Astrocyte (in vitro differentiated cells and primary cell): Measurements from ENCODE around the gene RCE1. TPM values are rescaled to one million over a fixed set of nuclear protein-coding genes. Genes with fewer than 3 reads are reported as not detected.
A peak's percentile ranks its signal among the peaks of the same experiment; 100 is the strongest.

Experiments
- DNase-seq: peaks from one replicate; pipeline ENCODE4 v3.0.0-alpha.2; 2010; ENCODE audit warnings: low read depth
- FAIRE-seq: peaks from 2 replicates; lab custom pipeline; 2011; peaks lifted over from hg19 to GRCh38; lab: Jason Lieb, UNC
- H2AFZ ChIP-seq: 2 replicates; pipeline ENCODE4 v1.6.0; 2012; ENCODE audit warnings: low read depth, low read length, inconsistent platforms
- H3K27ac ChIP-seq: 2 replicates; pipeline ENCODE4 v1.5.1; 2011; ENCODE audit warnings: low read depth, low read length, inconsistent platforms
- H3K27me3 ChIP-seq: 2 replicates; pipeline ENCODE4 v1.6.0; 2011; ENCODE audit warnings: low read length, inconsistent platforms; ENCODE audit not compliant: insufficient read depth
- H3K36me3 ChIP-seq: 2 replicates; pipeline ENCODE4 v1.5.1; 2011; ENCODE audit warnings: low read length, inconsistent platforms; ENCODE audit not compliant: insufficient read depth
- H3K4me1 ChIP-seq: 2 replicates; pipeline ENCODE4 v1.5.1; 2011; ENCODE audit warnings: low read length, inconsistent platforms; ENCODE audit not compliant: insufficient read depth
- H3K4me2 ChIP-seq: 2 replicates; pipeline ENCODE4 v1.6.0; 2012; ENCODE audit warnings: low read length, inconsistent platforms
- H3K4me3 ChIP-seq: 2 replicates; pipeline ENCODE4 v1.5.1; 2011; ENCODE audit warnings: low read depth, mild to moderate bottlenecking, low read length, inconsistent platforms; ENCODE audit not compliant: insufficient read depth
- H3K79me2 ChIP-seq: 2 replicates; pipeline ENCODE4 v1.6.0; 2012; ENCODE audit warnings: mild to moderate bottlenecking, low read length, inconsistent platforms; ENCODE audit not compliant: insufficient read depth
- H3K9ac ChIP-seq: 2 replicates; pipeline ENCODE4 v1.6.0; 2012; ENCODE audit warnings: mild to moderate bottlenecking, low read length, inconsistent platforms
- H3K9me3 ChIP-seq: 2 replicates; pipeline ENCODE4 v1.5.1; 2012; ENCODE audit warnings: low read depth, mild to moderate bottlenecking, low read length, inconsistent platforms; ENCODE audit not compliant: insufficient read depth
- H4K20me1 ChIP-seq: 2 replicates; pipeline ENCODE4 v1.6.0; 2012; ENCODE audit warnings: low read length, inconsistent platforms; ENCODE audit not compliant: insufficient read depth
- H3K27ac Mint-ChIP-seq: one replicate; pipeline ENCODE4 v1.8.0; 2021; ENCODE audit warnings: mild to moderate bottlenecking, mixed read lengths; ENCODE audit not compliant: unreplicated experiment
- H3K27me3 Mint-ChIP-seq: one replicate; pipeline ENCODE4 v1.8.0; 2021; ENCODE audit warnings: low read depth, mixed read lengths; ENCODE audit not compliant: unreplicated experiment
- H3K36me3 Mint-ChIP-seq: one replicate; pipeline ENCODE4 v1.8.0; 2021; ENCODE audit warnings: low read depth, mixed read lengths; ENCODE audit not compliant: unreplicated experiment
- H3K4me1 Mint-ChIP-seq: one replicate; pipeline ENCODE4 v1.8.0; 2021; ENCODE audit warnings: low read depth, mixed read lengths; ENCODE audit not compliant: unreplicated experiment
- H3K4me3 Mint-ChIP-seq: one replicate; pipeline ENCODE4 v1.8.0; 2021; ENCODE audit warnings: mild to moderate bottlenecking, moderate library complexity, mixed read lengths; ENCODE audit not compliant: unreplicated experiment
- H3K9me3 Mint-ChIP-seq: one replicate; pipeline ENCODE4 v1.8.0; 2021; ENCODE audit warnings: mild to moderate bottlenecking, mixed read lengths; ENCODE audit not compliant: unreplicated experiment
- CTCF ChIP-seq: IDR thresholded peaks from 2 replicates; pipeline ENCODE4 v1.5.1; 2011; ENCODE audit warnings: low read depth, mild to moderate bottlenecking, inconsistent platforms, low read length, moderate library complexity; ENCODE audit not compliant: insufficient read depth
- EZH2 ChIP-seq: IDR thresholded peaks from 2 replicates; pipeline ENCODE4 v1.6.1; 2012; ENCODE audit warnings: mild to moderate bottlenecking, low read length, inconsistent platforms; ENCODE audit not compliant: insufficient read depth
- total RNA-seq: library from RNA; stranded (reverse); gene quantifications from 2 replicates; pipeline ENCODE4 v1.2.1, GENCODE V29; 2021

Gene RCE1
- total RNA-seq, 1 donor from 2014 or later = 19.8 TPM

GRCh38 chr11:66881927-66882452 lies 38.7 kb downstream of the RCE1 start:
- Histone ChIP-seq H3K27me3 (no peaks in the 10 kb centered on the region), H3K36me3 (no peaks in the 10 kb centered on the region), H3K4me1 (peaks cover 32% of the 10 kb centered on the region), H3K9ac (no peak overlapping the region), H3K9me3 (no peaks in the 10 kb centered on the region), H3K4me3 (no peak overlapping the region), H4K20me1 (peaks cover 4% of the 10 kb centered on the region), H2AFZ (peak overlapping the region; percentile 75), H3K79me2 (no peaks in the 10 kb centered on the region), H3K27ac (no peak overlapping the region), H3K4me2 (no peak overlapping the region)
- no peaks in the 10 kb centered on the region for H3K36me3 Mint-ChIP-seq
- peaks cover 21% of the 10 kb centered on the region for H3K4me1 Mint-ChIP-seq
- peaks cover 11% of the 10 kb centered on the region for H3K27me3 Mint-ChIP-seq
- DNase-seq (no peak), FAIRE-seq (no peak)
- H3K9me3 Mint-ChIP-seq = no peaks in the 10 kb centered on the region
- no peak overlapping the region for H3K27ac Mint-ChIP-seq
- no peak for TF ChIP-seq CTCF
- TF ChIP-seq EZH2 = no peak
- no peak overlapping the region for H3K4me3 Mint-ChIP-seq

DNA sequence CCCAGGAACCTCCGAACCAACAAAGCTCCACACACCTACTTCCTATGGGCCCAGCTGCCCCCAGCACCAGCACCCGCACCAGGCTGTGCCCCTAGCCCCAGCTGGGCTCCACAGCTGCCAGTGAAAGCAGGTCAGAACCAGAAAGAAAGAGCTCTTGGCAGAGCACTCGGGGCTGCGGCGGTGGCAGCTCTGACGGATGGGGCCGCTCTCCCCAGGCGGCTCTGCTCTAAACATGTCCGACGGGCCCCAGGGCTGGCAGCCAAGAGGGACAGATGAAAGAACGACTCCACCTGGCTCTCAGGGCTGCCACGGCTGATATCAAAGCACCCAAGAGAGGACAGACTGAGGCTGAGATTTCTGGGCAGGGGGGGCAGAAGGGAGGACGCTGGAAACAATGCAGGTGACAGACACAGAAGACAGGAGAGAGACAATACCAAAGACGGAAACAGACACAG lies 39.3 kb downstream of the RCE1 start:
- DNase-seq = no peak
- Histone ChIP-seq H3K4me1 (peaks cover 34% of the 10 kb centered on the region), H3K36me3 (no peaks in the 10 kb centered on the region), H3K79me2 (no peaks in the 10 kb centered on the region), H3K27ac (no peak overlapping the region), H3K4me3 (no peak overlapping the region), H3K9ac (peak overlapping the region; percentile 56), H3K9me3 (no peaks in the 10 kb centered on the region), H4K20me1 (peaks cover 4% of the 10 kb centered on the region), H3K4me2 (peak overlapping the region; percentile 75), H3K27me3 (no peaks in the 10 kb centered on the region), H2AFZ (peak overlapping the region; percentile 75)
- Mint-ChIP-seq H3K4me3 (no peak overlapping the region), H3K27me3 (peaks cover 8% of the 10 kb centered on the region), H3K36me3 (no peaks in the 10 kb centered on the region), H3K27ac (no peak overlapping the region), H3K9me3 (no peaks in the 10 kb centered on the region), H3K4me1 (peaks cover 21% of the 10 kb centered on the region)
- TF ChIP-seq EZH2 (no peak), CTCF (no peak)
- no peak for FAIRE-seq
